Transverse colon (tissue), 4 donors: ENCODE data around the gene EIF1AX.

Source experiments
- CTCF ChIP-seq, 5 experiments: fragments of 200-600 bp in 3 of 5; fragments of 450-650 bp in 2 of 5; sonication (generic) in 3 of 5; IDR thresholded peaks; 1 replicate in 2 of 5; 2 replicates in 3 of 5; pipeline ENCODE4 v1.5.1; 2016 to 2017; ENCODE audit warnings: antibody characterized with exemption in 5 of 5, inconsistent platforms in 3 of 5, mild to moderate bottlenecking in 2 of 5, moderate library complexity in 1 of 5
- POLR2A ChIP-seq: fragments of 450-650 bp; IDR thresholded peaks from one replicate; pipeline ENCODE4 v1.6.1; 2016; ENCODE audit warnings: antibody characterized with exemption, mild to moderate bottlenecking, moderate library complexity
- POLR2AphosphoS5 ChIP-seq, 3 donors: sonication (generic); formaldehyde crosslinking; IDR thresholded peaks; one replicate each; pipeline ENCODE4 v1.6.1; 2016; ENCODE audit warnings: antibody characterized with exemption in 3 of 3

- no peak for TF ChIP-seq CTCF (IDR thresholded peaks at IDR 0.05)
- TF ChIP-seq POLR2A = peak; percentile 92
- TF ChIP-seq POLR2AphosphoS5 (IDR thresholded peaks at IDR 0.05) = peak; percentile 96 to 98 (median 96)
Observed at GRCh38 chrX:20141281-20142220, at the start of gene EIF1AX.
